CD8-positive, alpha-beta memory T cell (primary cell): ENCODE measurements around the gene DENND2C. TPM values are rescaled to one million over a fixed set of nuclear protein-coding genes. Genes with fewer than 3 reads are reported as not detected.

Experiments
- CTCF ChIA-PET: fragments of 350-600 bp; sonication (Branson Sonifier 250); formaldehyde crosslinking; loops from one replicate; lab custom pipeline; 2021; ENCODE audit warnings: antibody characterized with exemption; lab: Charles Lee
- POLR2A ChIA-PET: fragments of 350-600 bp; sonication (Branson Sonifier 250); formaldehyde crosslinking; loops from one replicate; lab custom pipeline; 2021; ENCODE audit warnings: antibody characterized with exemption; lab: Charles Lee
- DNase-seq, 5 donors: peaks; one replicate each; pipeline versions ENCODE4 v3.0.0 to v3.0.0-alpha.2; 2020 to 2022; ENCODE audit warnings: mixed read lengths in 1 of 5
- H3K27ac ChIP-seq: one replicate; pipeline ENCODE4 v1.7.0; 2013; ENCODE audit warnings: low read depth, mild to moderate bottlenecking, low read length, moderate library complexity
- H3K27me3 ChIP-seq: 2 replicates; pipeline ENCODE4 v1.7.0; 2013; ENCODE audit warnings: low read length, mild to moderate bottlenecking; ENCODE audit not compliant: insufficient read depth, poor library complexity, severe bottlenecking
- H3K36me3 ChIP-seq: 2 replicates; pipeline ENCODE4 v1.7.0; 2013; ENCODE audit warnings: mild to moderate bottlenecking, low read length, moderate library complexity; ENCODE audit not compliant: insufficient read depth
- H3K4me1 ChIP-seq: 2 replicates; pipeline ENCODE4 v1.7.0; 2013; ENCODE audit warnings: mild to moderate bottlenecking, low read length, moderate library complexity; ENCODE audit not compliant: insufficient read depth
- H3K4me3 ChIP-seq: 2 replicates; pipeline ENCODE4 v1.7.0; 2013; ENCODE audit warnings: mild to moderate bottlenecking, low read length
- H3K9me3 ChIP-seq: 2 replicates; pipeline ENCODE4 v1.7.0; 2013; ENCODE audit warnings: mild to moderate bottlenecking, low read length
- H3K27ac Mint-ChIP-seq, 8 donors: one replicate each; pipeline ENCODE4 v1.8.0; 2020 to 2021; ENCODE audit warnings: mixed read lengths in 8 of 8, mild to moderate bottlenecking in 6 of 8, inconsistent platforms in 3 of 8, moderate library complexity in 3 of 8
- H3K27me3 Mint-ChIP-seq, 2 donors: one replicate each; pipeline ENCODE4 v1.8.0; 2020 to 2021; ENCODE audit warnings: mixed read lengths in 2 of 2, mild to moderate bottlenecking in 1 of 2, moderate library complexity in 1 of 2
- H3K36me3 Mint-ChIP-seq, 3 donors: one replicate each; pipeline ENCODE4 v1.8.0; 2020 to 2021; ENCODE audit warnings: mixed read lengths in 3 of 3, inconsistent platforms in 1 of 3, mild to moderate bottlenecking in 1 of 3
- H3K4me1 Mint-ChIP-seq, 3 donors: one replicate each; pipeline ENCODE4 v1.8.0; 2020 to 2021; ENCODE audit warnings: mixed read lengths in 3 of 3, inconsistent platforms in 1 of 3, mild to moderate bottlenecking in 1 of 3
- H3K4me3 Mint-ChIP-seq, 7 donors: one replicate each; pipeline ENCODE4 v1.8.0; 2020 to 2021; ENCODE audit warnings: mixed read lengths in 7 of 7, mild to moderate bottlenecking in 6 of 7, moderate library complexity in 4 of 7, inconsistent platforms in 2 of 7
- H3K9me3 Mint-ChIP-seq, 5 donors: one replicate each; pipeline ENCODE4 v1.8.0; 2020 to 2022; ENCODE audit warnings: mixed read lengths in 5 of 5, mild to moderate bottlenecking in 3 of 5, moderate library complexity in 2 of 5, inconsistent platforms in 1 of 5
- polyA plus RNA-seq: library from polyadenylated mRNA; unstranded; fragments of 300-500 nt; fragmentation: Illumina TruSeq; gene quantifications from one replicate; pipeline ENCODE4 v1.2.3, GENCODE V29; 2021
- total RNA-seq, 2 experiments: library from RNA; stranded (reverse); gene quantifications; one replicate each; pipeline ENCODE4 v1.2.3, GENCODE V29; 2021

Gene DENND2C, protein sequence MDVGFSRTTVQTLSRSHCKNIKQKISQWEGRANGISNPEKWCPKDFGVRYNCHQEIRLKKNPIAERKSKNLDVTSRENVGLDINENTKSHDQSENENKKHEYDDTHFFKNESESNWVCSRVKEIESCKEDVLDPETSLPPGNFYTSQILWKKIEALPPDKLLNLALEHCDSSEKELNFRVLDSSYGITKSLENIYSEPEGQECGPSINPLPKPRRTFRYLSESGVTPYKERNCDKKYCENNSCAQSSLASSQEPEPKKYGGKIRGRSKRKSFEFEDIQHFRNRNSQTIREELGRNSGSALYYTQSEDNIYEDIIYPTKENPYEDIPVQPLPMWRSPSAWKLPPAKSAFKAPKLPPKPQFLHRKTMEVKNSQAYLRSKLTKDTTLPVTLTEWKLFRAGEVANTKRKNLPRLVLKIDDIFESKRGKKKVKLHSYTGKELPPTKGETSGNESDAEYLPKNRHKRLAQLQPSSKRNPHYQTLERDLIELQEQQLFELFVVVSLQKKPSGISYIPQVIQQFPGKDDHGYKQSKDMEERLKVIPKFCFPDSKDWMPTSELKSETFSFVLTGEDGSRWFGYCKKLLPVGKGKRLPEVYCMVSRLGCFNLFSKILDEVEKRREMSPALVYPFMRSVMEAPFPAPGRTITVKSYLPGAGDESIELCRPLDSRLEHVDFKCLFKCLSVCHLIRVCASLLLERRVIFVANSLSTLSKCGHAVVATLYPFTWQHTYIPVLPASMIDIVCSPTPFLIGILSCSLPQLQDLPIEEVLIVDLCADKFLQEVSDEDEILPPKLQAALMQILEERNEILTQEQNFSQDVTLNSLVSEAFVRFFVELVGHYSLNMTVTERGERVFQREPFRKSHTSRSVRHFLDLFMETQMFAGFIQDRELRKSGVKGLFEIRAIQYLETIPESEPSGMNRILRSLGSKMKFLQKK
- total RNA-seq: under 1 TPM; 0.59 to 0.75 TPM
- 0.47 TPM for polyA plus RNA-seq

- DNase-seq: no peak
- Mint-ChIP-seq H3K36me3 (peaks cover 0 to 6% (median 0%) of the 10 kb centered on the region in 3 donors), H3K9me3 (no peaks in the 10 kb centered on the region), H3K27ac (peak within 1 kb of the TSS; percentile 8 to 95 (median 90)), H3K4me1 (peaks cover 4 to 17% (median 6%) of the 10 kb centered on the region in 3 donors), H3K27me3 (peaks cover 2 to 28% of the 10 kb centered on the region in 2 donors), H3K4me3 (peak within 1 kb of the TSS; percentile 91 to 99 (median 95))
- Histone ChIP-seq H3K4me1 (peaks cover 6% of the 10 kb centered on the region), H3K27ac (peak within 1 kb of the TSS; percentile 15), H3K36me3 (no peaks in the 10 kb centered on the region), H3K27me3 (no peaks in the 10 kb centered on the region), H3K9me3 (no peaks in the 10 kb centered on the region), H3K4me3 (peak within 1 kb of the TSS; percentile 75)
- POLR2A ChIA-PET: interaction anchor here (0.6 to 1.2 kb wide), 4 partner anchors 88 to 509 kb away, joined by 3 to 4 read pairs (median 3); partner anchors contain the start of genes BCAS2 and CSDE1
- CTCF ChIA-PET: interaction anchor here (1.6 kb wide), 1 partner anchor 10 kb away, joined by 4 read pairs; no protein-coding TSS in a partner anchor
These were observed at the start of gene DENND2C for GRCh38 chr1:114669562-114670082. Gene DENND2C (minus strand): TSS chr1:114670049. CDS start chr1:114625984, 44,065 bp downstream.

- Histone ChIP-seq H3K4me1 (peaks cover 21% of the 10 kb centered on the region), H3K9me3 (no peaks in the 10 kb centered on the region), H3K36me3 (peaks cover 49% of the 10 kb centered on the region), H3K27ac (no peak overlapping the region), H3K4me3 (no peak overlapping the region), H3K27me3 (no peaks in the 10 kb centered on the region)
- DNase-seq: no peak
- POLR2A ChIA-PET: interaction anchor here (0.6 kb wide), 1 partner anchor 19 kb away, joined by 3 read pairs; no protein-coding TSS in a partner anchor
- Mint-ChIP-seq H3K36me3 (peaks cover 6 to 77% (median 24%) of the 10 kb centered on the region in 3 donors), H3K4me1 (peaks cover 15 to 25% (median 24%) of the 10 kb centered on the region in 3 donors), H3K27me3 (no peaks in the 10 kb centered on the region), H3K9me3 (no peaks in the 10 kb centered on the region), H3K27ac (peak overlapping the region in 6 of 8 donors; percentile 36 to 92 (median 70)), H3K4me3 (peak overlapping the region in 1 of 7 donors; percentile 41)
- CTCF ChIA-PET: no interaction called here
These were observed 49.6 kb upstream of the DENND2C start for GRCh38 chr1:114719424-114719787.

GRCh38 chr1:114718661-114719423 lies 49.0 kb upstream of the DENND2C start:
- H3K27ac ChIP-seq: no peak overlapping the region
- Mint-ChIP-seq H3K36me3 (peaks cover 6 to 78% (median 20%) of the 10 kb centered on the region in 3 donors), H3K9me3 (no peaks in the 10 kb centered on the region), H3K4me1 (peaks cover 17 to 31% (median 29%) of the 10 kb centered on the region in 3 donors), H3K27ac (peak overlapping the region in 6 of 8 donors; percentile 54 to 92 (median 70)), H3K27me3 (no peaks in the 10 kb centered on the region), H3K4me3 (peak overlapping the region in 1 of 7 donors; percentile 59)
- ChIA-PET CTCF (interaction anchor here (1.3 kb wide), 1 partner anchor 23 kb away, joined by 3 read pairs; no protein-coding TSS in a partner anchor), POLR2A (interaction anchor here (0.5 to 0.6 kb wide), 2 partner anchors 20 to 207 kb away, joined by 3 to 4 read pairs; no protein-coding TSS in a partner anchor)
- DNase-seq: no peak
- H3K27me3 ChIP-seq: no peaks in the 10 kb centered on the region
- H3K36me3 ChIP-seq: peaks cover 45% of the 10 kb centered on the region
- no peak overlapping the region for H3K4me3 ChIP-seq
- no peaks in the 10 kb centered on the region for H3K9me3 ChIP-seq
- H3K4me1 ChIP-seq: peaks cover 21% of the 10 kb centered on the region

DNA sequence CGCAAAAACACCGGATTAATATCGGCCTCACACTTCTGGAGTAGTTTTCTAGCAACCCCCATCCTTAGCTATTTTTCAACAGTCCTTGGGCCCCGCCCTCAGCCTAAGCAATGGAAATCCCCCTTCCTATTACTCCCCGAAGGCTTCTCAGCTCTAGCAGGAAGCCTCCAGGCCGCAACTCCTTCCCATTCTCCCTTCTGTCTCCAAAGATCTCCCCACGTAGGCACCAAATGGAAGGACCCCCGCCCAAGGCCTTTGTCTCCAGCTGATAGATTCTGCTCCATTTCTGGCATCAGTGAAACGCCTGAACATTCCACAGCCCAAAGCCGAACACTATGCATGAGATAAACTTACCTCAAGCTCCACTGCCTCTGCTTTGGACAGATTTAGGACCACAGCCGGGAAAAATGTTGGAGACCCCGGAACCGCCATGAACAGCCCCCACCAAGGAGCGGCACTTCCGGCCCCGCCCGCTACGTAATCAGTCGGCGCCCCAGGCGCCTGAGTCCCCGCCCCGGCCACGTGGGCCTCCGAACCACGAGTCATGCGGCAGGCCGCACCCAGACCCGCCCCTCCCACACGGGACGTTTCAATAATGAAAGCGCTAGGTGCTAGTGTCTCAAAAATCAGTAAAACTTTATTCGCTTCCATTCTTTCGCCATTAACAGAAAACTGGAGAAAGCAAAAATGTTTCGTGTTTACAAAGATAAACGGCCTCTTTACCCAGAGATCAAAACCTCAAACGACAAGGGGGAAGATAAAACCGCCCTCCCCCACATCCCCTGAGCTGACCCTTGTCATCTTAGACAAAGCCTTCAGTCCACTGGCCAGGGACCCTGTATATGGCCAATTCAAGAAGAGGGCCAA lies 46.7 kb upstream of the DENND2C start, which contains the start of gene NRAS:
TSS of gene NRAS (minus strand) at position 468 of the 867 bp plus-strand sequence. CDS start 611 bp downstream, outside the sequence.
- Histone ChIP-seq H3K4me3 (peak within 1 kb of the TSS; percentile 97), H3K27ac (peak within 1 kb of the TSS; percentile 99), H3K9me3 (no peaks in the 10 kb centered on the region), H3K27me3 (no peaks in the 10 kb centered on the region), H3K4me1 (peaks cover 21% of the 10 kb centered on the region), H3K36me3 (peaks cover 36% of the 10 kb centered on the region)
- peak within 1 kb of the TSS; percentile 92 to 99 (median 94) for H3K4me3 Mint-ChIP-seq
- peak; percentile 94 to 96 (median 94) for DNase-seq
- ChIA-PET POLR2A (interaction anchor here (1.3 to 1.8 kb wide), 3 partner anchors 41 to 206 kb away, joined by 4 to 8 read pairs (median 7); partner anchors contain the start of genes CSDE1, SIKE1 and TRIM33), CTCF (interaction anchor here (1.0 to 2.5 kb wide), 2 partner anchors 46 to 64 kb away, joined by 3 to 9 read pairs; partner anchors contain the start of gene SIKE1)
- H3K4me1 Mint-ChIP-seq: peaks cover 20 to 42% (median 29%) of the 10 kb centered on the region in 3 donors
- no peaks in the 10 kb centered on the region for H3K9me3 Mint-ChIP-seq
- peak within 1 kb of the TSS; percentile 97 to 100 (median 99) for H3K27ac Mint-ChIP-seq
- no peaks in the 10 kb centered on the region for H3K27me3 Mint-ChIP-seq
- H3K36me3 Mint-ChIP-seq: peaks cover 6 to 81% (median 19%) of the 10 kb centered on the region in 3 donors

- peak overlapping the region; percentile 92 to 99 (median 94) for H3K4me3 Mint-ChIP-seq
- peak overlapping the region; percentile 97 to 100 (median 99) for H3K27ac Mint-ChIP-seq
- peaks cover 6 to 79% (median 18%) of the 10 kb centered on the region in 3 donors for H3K36me3 Mint-ChIP-seq
- Histone ChIP-seq H3K9me3 (no peaks in the 10 kb centered on the region), H3K36me3 (peaks cover 33% of the 10 kb centered on the region), H3K4me1 (peaks cover 21% of the 10 kb centered on the region), H3K27me3 (no peaks in the 10 kb centered on the region), H3K4me3 (peak overlapping the region; percentile 97), H3K27ac (peak overlapping the region; percentile 99)
- ChIA-PET CTCF (interaction anchor here (1.0 to 2.5 kb wide), 2 partner anchors 45 to 64 kb away, joined by 3 to 9 read pairs; partner anchors contain the start of gene SIKE1), POLR2A (interaction anchor here (1.3 to 1.8 kb wide), 3 partner anchors 42 to 205 kb away, joined by 4 to 8 read pairs (median 7); partner anchors contain the start of genes CSDE1, SIKE1 and TRIM33)
- H3K27me3 Mint-ChIP-seq: no peaks in the 10 kb centered on the region
- peaks cover 20 to 42% (median 29%) of the 10 kb centered on the region in 3 donors for H3K4me1 Mint-ChIP-seq
- no peaks in the 10 kb centered on the region for H3K9me3 Mint-ChIP-seq
- DNase-seq: peak in 1 of 5 donors; percentile 14
These were observed 46.1 kb upstream of the DENND2C start for GRCh38 chr1:114715952-114716303.

GRCh38 chr1:114712977-114713376 lies 43.1 kb upstream of the DENND2C start:
- peak overlapping the region in 1 of 8 donors; percentile 38 for H3K27ac Mint-ChIP-seq
- CTCF ChIA-PET: no interaction called here
- Histone ChIP-seq H3K27ac (no peak overlapping the region), H3K4me1 (peaks cover 21% of the 10 kb centered on the region), H3K9me3 (no peaks in the 10 kb centered on the region), H3K27me3 (no peaks in the 10 kb centered on the region), H3K36me3 (peaks cover 18% of the 10 kb centered on the region), H3K4me3 (no peak overlapping the region)
- H3K36me3 Mint-ChIP-seq: peaks cover 11 to 72% (median 12%) of the 10 kb centered on the region in 3 donors
- H3K4me3 Mint-ChIP-seq: no peak overlapping the region
- no peaks in the 10 kb centered on the region for H3K27me3 Mint-ChIP-seq
- H3K9me3 Mint-ChIP-seq: no peaks in the 10 kb centered on the region
- POLR2A ChIA-PET: no interaction called here
- DNase-seq: no peak
- peaks cover 20 to 42% (median 29%) of the 10 kb centered on the region in 3 donors for H3K4me1 Mint-ChIP-seq
